ENCODE measurements around the gene TSC2.

Gene TSC2

GRCh38 chr16:2047330-2048115, at the start of gene TSC2, which contains the start of gene NTHL1:
TSC2 (plus strand) TSS chr16:2047985; CDS start chr16:2048616, 631 bp downstream.
NTHL1 (minus strand) TSS chr16:2047834; CDS start chr16:2047823, 11 bp downstream.
- DNase-seq (ENCODE audit: extremely low read depth in 1 of 2, low read depth in 1 of 2): peak; percentile 93 to 94

- no peak for DNase-seq (ENCODE audit: extremely low read depth in 1 of 2, low read depth in 1 of 2)
Measured at GRCh38 chr16:1998360-1998835, 49.4 kb upstream of the TSC2 start.

GRCh38 chr16:1998852-1999801, 48.7 kb upstream of the TSC2 start:
- DNase-seq (ENCODE audit: extremely low read depth in 1 of 2, low read depth in 1 of 2): no peak

GRCh38 chr16:1999866-2000514, 47.8 kb upstream of the TSC2 start:
- DNase-seq (ENCODE audit: extremely low read depth in 1 of 2, low read depth in 1 of 2): no peak

GRCh38 chr16:2001035-2001434, 46.8 kb upstream of the TSC2 start:
- no peak for DNase-seq (ENCODE audit: extremely low read depth in 1 of 2, low read depth in 1 of 2)

- DNase-seq (ENCODE audit: extremely low read depth in 1 of 2, low read depth in 1 of 2): no peak
Measured at GRCh38 chr16:2001456-2002355, 46.1 kb upstream of the TSC2 start.

- DNase-seq (ENCODE audit: extremely low read depth in 1 of 2, low read depth in 1 of 2): no peak
Measured at GRCh38 chr16:2002406-2003230, 45.2 kb upstream of the TSC2 start.

- no peak for DNase-seq (ENCODE audit: extremely low read depth in 1 of 2, low read depth in 1 of 2)
Measured at GRCh38 chr16:2003231-2003826, 44.5 kb upstream of the TSC2 start.

GRCh38 chr16:2003827-2004641, 43.8 kb upstream of the TSC2 start:
- peak; percentile 77 to 82 for DNase-seq (ENCODE audit: extremely low read depth in 1 of 2, low read depth in 1 of 2)

- DNase-seq (ENCODE audit: extremely low read depth in 1 of 2, low read depth in 1 of 2): no peak
Measured at GRCh38 chr16:2004795-2005517, 42.8 kb upstream of the TSC2 start.

GRCh38 chr16:2005646-2006045, 42.1 kb upstream of the TSC2 start:
- DNase-seq (ENCODE audit: extremely low read depth in 1 of 2, low read depth in 1 of 2): no peak

- DNase-seq (ENCODE audit: extremely low read depth in 1 of 2, low read depth in 1 of 2): no peak
Measured at GRCh38 chr16:2006317-2006716, 41.5 kb upstream of the TSC2 start.

- no peak for DNase-seq (ENCODE audit: extremely low read depth in 1 of 2, low read depth in 1 of 2)
Measured at GRCh38 chr16:2007081-2007836, 40.5 kb upstream of the TSC2 start.

GRCh38 chr16:2008009-2008526, 39.7 kb upstream of the TSC2 start:
- DNase-seq (ENCODE audit: extremely low read depth in 1 of 2, low read depth in 1 of 2): no peak

- DNase-seq (ENCODE audit: extremely low read depth in 1 of 2, low read depth in 1 of 2): no peak
Measured at GRCh38 chr16:2008631-2009163, 39.1 kb upstream of the TSC2 start.

- DNase-seq (ENCODE audit: extremely low read depth in 1 of 2, low read depth in 1 of 2): no peak
Measured at GRCh38 chr16:2009164-2009711, 38.5 kb upstream of the TSC2 start.

All from stimulated activated CD8-positive, alpha-beta memory T cell treated with anti-CD3 and anti-CD28 coated beads, Interleukin-7, amount 100 ng/mL, for 48 hours (primary cell).